H9 (cell line): ENCODE results near the gene RBMX2. TPM values are rescaled to one million over a fixed set of nuclear protein-coding genes. Genes with fewer than 3 reads are reported as not detected.

Experiments
- DNase-seq: peaks from one replicate; pipeline ENCODE4 v3.0.0-alpha.2; 2017
- H2AFZ ChIP-seq: one replicate; pipeline ENCODE4 v1.6.1; 2013; ENCODE audit warnings: mild to moderate bottlenecking, low read length, control low read depth, moderate library complexity
- H2AK5ac ChIP-seq: 2 replicates; pipeline ENCODE4 v1.6.1; 2013; ENCODE audit warnings: low read length, control low read depth, mixed read lengths; ENCODE audit not compliant: insufficient read length
- H2BK120ac ChIP-seq: one replicate; pipeline ENCODE4 v1.6.1; 2013; ENCODE audit warnings: low read depth, mild to moderate bottlenecking, low read length, control low read depth, inconsistent platforms; ENCODE audit not compliant: poor library complexity, severe bottlenecking
- H2BK12ac ChIP-seq: 2 replicates; pipeline ENCODE4 v1.6.1; 2013; ENCODE audit warnings: low read length, control low read depth, mixed read lengths, low read depth; ENCODE audit not compliant: insufficient read length
- H2BK15ac ChIP-seq: 2 replicates; pipeline ENCODE4 v1.6.1; 2013; ENCODE audit warnings: low read depth, low read length, control low read depth
- H2BK20ac ChIP-seq: one replicate; pipeline ENCODE4 v1.6.1; 2013; ENCODE audit warnings: low read depth, mild to moderate bottlenecking, low read length, control low read depth, inconsistent platforms; ENCODE audit not compliant: poor library complexity, severe bottlenecking
- H2BK5ac ChIP-seq: 2 replicates; pipeline ENCODE4 v1.6.1; 2013; ENCODE audit warnings: low read length, control low read depth, mixed read lengths; ENCODE audit not compliant: insufficient read length
- H3K14ac ChIP-seq: 2 replicates; pipeline ENCODE4 v1.6.1; 2013; ENCODE audit warnings: low read length, control low read depth; ENCODE audit not compliant: insufficient read depth
- H3K18ac ChIP-seq: 2 replicates; pipeline ENCODE4 v1.6.1; 2013; ENCODE audit warnings: low read depth, mild to moderate bottlenecking, mixed read lengths, low read length, control low read depth; ENCODE audit not compliant: insufficient read length
- H3K23ac ChIP-seq: 2 replicates; pipeline ENCODE4 v1.6.1; 2013; ENCODE audit warnings: low read length, control low read depth, mixed read lengths, low read depth; ENCODE audit not compliant: insufficient read length
- H3K23me2 ChIP-seq: 2 replicates; pipeline ENCODE4 v1.6.1; 2013; ENCODE audit warnings: low read depth, mild to moderate bottlenecking, mixed read lengths, low read length, control low read depth; ENCODE audit not compliant: insufficient read length, poor library complexity, severe bottlenecking
- H3K27ac ChIP-seq: 2 replicates; pipeline ENCODE4 v1.5.1; 2013; ENCODE audit warnings: low read length, control low read depth, mixed read lengths, low read depth; ENCODE audit not compliant: insufficient read length
- H3K27me3 ChIP-seq: 2 replicates; pipeline ENCODE4 v1.6.1; 2013; ENCODE audit warnings: low read length, control low read depth, inconsistent platforms; ENCODE audit not compliant: insufficient read depth
- H3K4ac ChIP-seq: 2 replicates; pipeline ENCODE4 v1.6.1; 2013; ENCODE audit warnings: low read depth, mild to moderate bottlenecking, control low read depth, inconsistent platforms, low read length, moderate library complexity
- H3K4me1 ChIP-seq: 2 replicates; pipeline ENCODE4 v1.6.1; 2013; ENCODE audit warnings: low read length, control low read depth, inconsistent platforms; ENCODE audit not compliant: insufficient read depth
- H3K4me2 ChIP-seq: 2 replicates; pipeline ENCODE4 v1.6.1; 2013; ENCODE audit warnings: low read length, control low read depth, mixed read lengths; ENCODE audit not compliant: insufficient read length, insufficient read depth
- H3K56ac ChIP-seq: 2 replicates; pipeline ENCODE4 v1.6.1; 2013; ENCODE audit warnings: low read depth, mild to moderate bottlenecking, mixed read lengths, low read length, control low read depth; ENCODE audit not compliant: insufficient read length
- H3K79me1 ChIP-seq: 2 replicates; pipeline ENCODE4 v1.6.1; 2013; ENCODE audit warnings: low read depth, mild to moderate bottlenecking, moderate library complexity, low read length, control low read depth, inconsistent platforms; ENCODE audit not compliant: insufficient read depth, poor library complexity, severe bottlenecking
- H3K79me2 ChIP-seq: 2 replicates; pipeline ENCODE4 v1.6.1; 2013; ENCODE audit warnings: low read length, control low read depth, inconsistent platforms; ENCODE audit not compliant: insufficient read depth
- H3K9ac ChIP-seq: 2 replicates; pipeline ENCODE4 v1.6.1; 2013; ENCODE audit warnings: low read length, control low read depth, mixed read lengths; ENCODE audit not compliant: insufficient read length; ENCODE audit errors: extremely low read depth
- H3K9me3 ChIP-seq: one replicate; pipeline ENCODE4 v1.6.1; 2013; ENCODE audit warnings: low read depth, low read length, inconsistent platforms; ENCODE audit not compliant: control insufficient read depth
- H3T11ph ChIP-seq: one replicate; pipeline ENCODE4 v1.6.1; 2013; ENCODE audit warnings: mild to moderate bottlenecking, low read length, control low read depth, inconsistent platforms
- H4K20me1 ChIP-seq: one replicate; pipeline ENCODE4 v1.6.1; 2013; ENCODE audit not compliant: control insufficient read depth, insufficient read length, insufficient read depth
- H4K5ac ChIP-seq: 2 replicates; pipeline ENCODE4 v1.6.1; 2013; ENCODE audit warnings: low read depth, mild to moderate bottlenecking, mixed read lengths, low read length, control low read depth; ENCODE audit not compliant: insufficient read length
- H4K8ac ChIP-seq: replicated peaks from 2 replicates; pipeline ENCODE4 v1.6.1; 2013; ENCODE audit warnings: low read length, control low read depth, mixed read lengths, low read depth; ENCODE audit not compliant: insufficient read length
- H4K91ac ChIP-seq: 2 replicates; pipeline ENCODE4 v1.6.1; 2013; ENCODE audit warnings: low read depth, mild to moderate bottlenecking, moderate library complexity, mixed read lengths, low read length, control low read depth; ENCODE audit not compliant: insufficient read length
- H3K27ac Mint-ChIP-seq, 3 experiments: 2 replicates in 2 of 3; 3 replicates in 1 of 3; pipeline ENCODE4 v1.8.0; 2020 to 2021; ENCODE audit warnings: mixed read lengths in 3 of 3, mild to moderate bottlenecking in 1 of 3, moderate library complexity in 1 of 3
- H3K27me3 Mint-ChIP-seq: 2 replicates; pipeline ENCODE4 v1.8.0; 2021; ENCODE audit warnings: low read depth, mild to moderate bottlenecking, moderate library complexity, mixed read lengths
- H3K36me3 Mint-ChIP-seq, 3 experiments: 2 replicates in 2 of 3; 3 replicates in 1 of 3; pipeline ENCODE4 v1.8.0; 2020 to 2021; ENCODE audit warnings: low read depth in 3 of 3, mixed read lengths in 3 of 3; ENCODE audit not compliant: insufficient read depth in 1 of 3
- H3K4me1 Mint-ChIP-seq, 2 experiments: 2 replicates each; pipeline ENCODE4 v1.8.0; 2020; ENCODE audit warnings: mixed read lengths in 2 of 2
- H3K4me3 Mint-ChIP-seq, 2 experiments: 2 replicates in 1 of 2; 3 replicates in 1 of 2; pipeline ENCODE4 v1.8.0; 2020 to 2021; ENCODE audit warnings: mild to moderate bottlenecking in 2 of 2, mixed read lengths in 2 of 2, moderate library complexity in 1 of 2
- H3K9me3 Mint-ChIP-seq, 2 experiments: 2 replicates in 1 of 2; 3 replicates in 1 of 2; pipeline ENCODE4 v1.8.0; 2020; ENCODE audit warnings: mild to moderate bottlenecking in 2 of 2, mixed read lengths in 2 of 2, moderate library complexity in 1 of 2
- WGBS: extraction: QIAGEN DNeasy Blood & Tissue Kit; methylation state at CpG from one replicate; pipeline ENCODE4 v1.1.7; 2013; ENCODE audit warnings: missing lambda C conversion rate, low lambda C conversion rate, mixed read lengths; ENCODE audit not compliant: insufficient read length; ENCODE audit errors: extremely low coverage; 5-methylcytosine and 5-hydroxymethylcytosine counted together
- total RNA-seq: library from RNA; stranded (reverse); gene quantifications from 2 replicates; pipeline ENCODE4 v1.2.1, GENCODE V29; 2021
- TF ChIP-seq, protein P1 (sequence below): fragments of 200-600 bp; sonication (generic); conservative IDR thresholded peaks from 3 replicates; pipeline ENCODE4 v1.8.0; 2021; ENCODE audit warnings: antibody characterized with exemption, mild to moderate bottlenecking

The RBMX2 gene
- total RNA-seq, 1 experiment from 2014 or later, result 22.1 TPM

DNA sequence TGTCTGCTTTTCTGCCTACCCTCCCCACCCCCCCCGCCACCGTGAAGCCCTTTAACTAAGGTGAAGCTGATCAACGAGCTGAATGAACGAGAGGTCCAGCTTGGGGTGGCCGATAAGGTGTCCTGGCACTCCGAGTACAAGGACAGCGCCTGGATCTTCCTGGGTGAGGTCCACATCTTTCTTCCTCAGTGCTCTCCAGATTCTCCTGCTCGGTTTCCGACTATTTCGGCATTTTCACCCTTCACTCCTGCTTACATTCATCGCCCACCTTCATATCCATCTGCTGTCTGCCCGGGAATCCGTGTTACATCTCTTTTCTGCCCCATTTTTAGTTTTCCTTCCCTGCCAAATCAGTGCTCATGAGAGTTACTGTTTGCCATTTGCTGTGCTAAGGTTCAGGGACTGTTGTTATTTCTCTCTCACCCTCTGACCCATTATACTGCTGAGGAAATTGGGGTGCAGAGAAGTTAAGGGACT lies 459 bp downstream of the RBMX2 start:
- H3K14ac ChIP-seq, result no peak overlapping the region
- no peak overlapping the region for H3K27ac ChIP-seq
- H2AFZ ChIP-seq, result no peak overlapping the region
- H3K4me1 Mint-ChIP-seq, result no peaks in the 10 kb centered on the region
- peaks cover 20% of the 10 kb centered on the region for H3K27me3 Mint-ChIP-seq
- H3K23me2 ChIP-seq, result peaks cover 4% of the 10 kb centered on the region
- no peak overlapping the region for H2BK20ac ChIP-seq
- H4K91ac ChIP-seq, result no peak overlapping the region
- no peak overlapping the region for H3K56ac ChIP-seq
- TF ChIP-seq, protein P1, sequence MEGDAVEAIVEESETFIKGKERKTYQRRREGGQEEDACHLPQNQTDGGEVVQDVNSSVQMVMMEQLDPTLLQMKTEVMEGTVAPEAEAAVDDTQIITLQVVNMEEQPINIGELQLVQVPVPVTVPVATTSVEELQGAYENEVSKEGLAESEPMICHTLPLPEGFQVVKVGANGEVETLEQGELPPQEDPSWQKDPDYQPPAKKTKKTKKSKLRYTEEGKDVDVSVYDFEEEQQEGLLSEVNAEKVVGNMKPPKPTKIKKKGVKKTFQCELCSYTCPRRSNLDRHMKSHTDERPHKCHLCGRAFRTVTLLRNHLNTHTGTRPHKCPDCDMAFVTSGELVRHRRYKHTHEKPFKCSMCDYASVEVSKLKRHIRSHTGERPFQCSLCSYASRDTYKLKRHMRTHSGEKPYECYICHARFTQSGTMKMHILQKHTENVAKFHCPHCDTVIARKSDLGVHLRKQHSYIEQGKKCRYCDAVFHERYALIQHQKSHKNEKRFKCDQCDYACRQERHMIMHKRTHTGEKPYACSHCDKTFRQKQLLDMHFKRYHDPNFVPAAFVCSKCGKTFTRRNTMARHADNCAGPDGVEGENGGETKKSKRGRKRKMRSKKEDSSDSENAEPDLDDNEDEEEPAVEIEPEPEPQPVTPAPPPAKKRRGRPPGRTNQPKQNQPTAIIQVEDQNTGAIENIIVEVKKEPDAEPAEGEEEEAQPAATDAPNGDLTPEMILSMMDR, result no peak
- no peak overlapping the region for H3K23ac ChIP-seq
- H3K4me1 ChIP-seq, result no peaks in the 10 kb centered on the region
- H3K4me3 Mint-ChIP-seq, result peak overlapping the region; percentile 76 to 86
- H4K20me1 ChIP-seq, result no peaks in the 10 kb centered on the region
- H2BK12ac ChIP-seq, result no peak overlapping the region
- no peak overlapping the region for H2BK15ac ChIP-seq
- no peaks in the 10 kb centered on the region for H3K79me2 ChIP-seq
- no peaks in the 10 kb centered on the region for H3K79me1 ChIP-seq
- no peak overlapping the region for H3T11ph ChIP-seq
- peaks cover 14% of the 10 kb centered on the region for H3K9me3 ChIP-seq
- H3K4ac ChIP-seq, result no peak overlapping the region
- no peak overlapping the region for H4K5ac ChIP-seq
- peak overlapping the region; percentile 87 for H3K4me2 ChIP-seq
- H2BK5ac ChIP-seq, result no peak overlapping the region
- H2AK5ac ChIP-seq, result no peak overlapping the region
- no peak overlapping the region for H4K8ac ChIP-seq
- no peak overlapping the region for H3K18ac ChIP-seq
- WGBS, result no CpG with 5 or more reads among the region's 13 CpGs
- no peak overlapping the region for H2BK120ac ChIP-seq
- H3K9ac ChIP-seq, result peak overlapping the region; percentile 39
- no peak for DNase-seq
- H3K36me3 Mint-ChIP-seq, result peaks cover 2 to 30% (median 18%) of the 10 kb centered on the region in 3 experiments; a peak in 6 of 7 replicates
- no peaks in the 10 kb centered on the region for H3K27me3 ChIP-seq
- peak overlapping the region in 1 of 3 experiments; percentile 2; a peak in 3 of 7 replicates for H3K27ac Mint-ChIP-seq
- H3K9me3 Mint-ChIP-seq, result peaks cover 0 to 43% of the 10 kb centered on the region in 2 experiments; a peak in 2 of 5 replicates
